GM18498 (cell line): ENCODE results near the gene CD300C.
"Not testable (repeated sequence)": the region's sequence is repeated elsewhere in the genome, so short reads cannot be mapped to it uniquely, and the experiment has no call there.

ENCODE experiments used
- ATAC-seq: cut with Tn5 transposase; IDR thresholded peaks from one replicate; pipeline ENCODE4 v1.9.1; 2021; ENCODE audit warnings: mild to moderate bottlenecking, moderate library complexity; ENCODE audit not compliant: unreplicated experiment

Gene CD300C

DNA sequence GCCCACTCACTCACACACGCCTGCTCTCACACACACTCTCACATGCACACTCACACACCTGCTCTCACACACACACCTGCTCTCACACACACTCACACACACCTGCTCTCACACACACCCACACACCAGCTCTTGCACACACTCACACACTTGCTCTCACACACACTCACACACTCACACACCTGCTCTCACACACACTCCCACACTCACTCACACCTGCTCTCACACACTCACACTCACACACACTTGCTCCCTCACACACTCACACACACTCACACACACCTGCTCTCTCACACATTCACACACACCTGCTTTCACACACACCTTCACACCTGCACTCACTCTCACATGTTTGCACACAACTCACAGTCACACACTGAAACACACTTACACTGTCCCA lies 17.4 kb upstream of the CD300C start:
- ATAC-seq = no peak

DNA sequence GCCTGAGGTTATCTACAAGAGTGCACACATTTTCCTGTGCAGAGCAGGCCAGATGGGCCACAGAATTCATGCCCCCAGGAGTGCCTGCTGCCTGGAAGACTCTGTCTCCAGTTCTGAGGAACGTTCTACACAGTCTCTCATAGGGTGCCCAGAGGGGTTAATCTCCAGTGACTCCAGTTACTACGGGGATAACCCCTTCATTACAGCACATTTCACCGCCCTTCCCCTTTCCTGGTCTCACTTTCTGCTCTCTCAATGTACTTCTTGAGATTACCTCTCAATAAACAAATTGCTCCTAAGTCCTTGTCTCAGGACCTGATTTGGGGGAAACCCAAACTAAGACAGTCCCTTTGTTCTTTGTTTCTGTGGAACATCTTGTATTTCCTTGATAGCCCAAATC lies 15.7 kb upstream of the CD300C start:
- no peak for ATAC-seq

DNA sequence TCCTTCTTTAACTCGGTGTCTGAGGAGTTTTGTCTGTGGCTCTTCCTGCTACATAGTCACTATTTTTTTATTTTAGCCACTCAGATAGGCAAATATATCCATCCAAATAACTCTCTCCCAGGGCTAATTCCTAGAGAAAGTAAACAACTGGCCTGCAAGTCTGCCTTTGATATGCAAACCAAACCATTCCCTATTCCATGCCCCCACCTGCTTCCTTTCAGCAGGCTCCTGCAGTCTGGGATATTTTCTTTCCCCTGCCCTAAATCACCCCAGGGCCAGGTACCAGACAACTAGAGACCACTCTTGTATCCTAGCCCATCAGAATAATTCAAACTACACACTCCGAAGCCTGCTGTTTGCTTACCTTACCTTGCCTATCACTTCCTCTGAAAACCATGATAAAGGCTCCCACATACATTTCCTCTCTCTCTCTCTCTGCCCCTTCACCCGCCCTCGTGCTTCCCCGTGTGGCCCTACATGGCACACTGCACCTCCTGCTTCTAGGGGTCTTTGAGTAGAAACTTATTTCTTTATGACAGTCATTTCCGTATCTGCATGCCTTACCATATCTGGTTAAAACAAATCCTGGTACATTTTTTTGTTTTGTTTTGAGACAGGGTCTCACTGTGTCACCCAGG lies 13.1 kb upstream of the CD300C start:
- ATAC-seq = no peak

DNA sequence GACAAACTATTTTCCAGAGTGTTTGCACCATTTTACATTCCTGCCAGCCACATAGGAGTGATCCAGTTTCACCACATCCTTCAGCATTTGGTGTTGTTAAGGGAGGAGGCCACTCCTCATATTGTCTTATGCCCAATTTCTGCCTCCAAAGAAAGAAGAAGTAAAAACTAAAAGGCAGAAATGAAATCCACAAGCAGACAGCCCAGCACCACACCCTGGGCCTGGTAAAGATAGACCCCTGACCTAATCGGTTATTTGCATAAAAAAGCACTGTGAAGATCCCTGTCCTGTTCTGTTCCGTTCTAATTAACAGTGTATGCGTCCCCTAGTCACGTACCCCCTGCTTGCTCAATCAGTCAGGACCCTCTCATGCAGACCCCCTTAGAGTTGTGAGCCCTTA lies 12.5 kb upstream of the CD300C start:
- ATAC-seq = not testable (repeated sequence)

DNA sequence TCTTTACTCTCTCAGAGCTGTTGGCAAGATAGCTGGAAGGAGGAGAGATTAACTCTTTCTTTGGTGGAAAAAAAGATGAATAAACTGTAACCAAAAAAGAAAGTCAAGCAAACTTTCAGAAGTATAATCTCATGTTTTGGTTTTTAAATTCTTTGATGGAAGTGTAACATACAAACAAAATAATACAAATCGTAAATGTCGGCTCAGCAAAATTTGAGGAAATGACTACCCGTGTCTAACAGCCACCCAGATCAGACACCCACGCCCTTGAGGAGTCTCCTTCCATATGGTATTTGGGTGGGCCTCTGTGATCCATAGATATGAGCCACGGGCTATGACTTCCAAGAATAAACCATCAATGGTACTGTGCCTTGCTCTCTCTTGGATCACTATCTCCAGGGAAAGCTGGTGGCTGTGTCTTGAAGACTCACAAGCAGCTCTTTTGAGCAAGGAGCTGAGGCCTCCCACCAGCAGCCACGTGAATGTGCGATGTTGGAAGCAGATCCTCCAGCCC lies 9.6 kb upstream of the CD300C start:
- no peak for ATAC-seq

DNA sequence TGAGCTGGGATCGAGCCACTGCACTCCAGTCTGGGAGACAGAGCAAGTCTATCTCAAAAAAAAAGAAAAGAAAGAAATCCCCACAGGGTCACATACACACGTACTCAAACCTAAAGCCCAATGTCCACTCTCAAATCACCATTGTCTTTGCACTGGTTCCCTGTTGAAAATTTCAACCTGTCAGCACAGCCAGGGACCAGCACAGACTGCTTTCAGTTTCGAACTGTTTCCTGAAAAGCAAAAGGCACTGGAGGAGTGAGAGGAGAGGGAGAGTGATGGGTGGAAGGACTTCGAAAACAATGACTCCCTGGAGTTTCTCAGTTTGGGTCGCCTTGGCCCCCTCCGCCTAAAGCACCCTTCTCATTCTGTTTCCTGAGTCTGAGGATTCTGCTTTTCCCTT lies 9.0 kb upstream of the CD300C start:
- ATAC-seq = no peak

DNA sequence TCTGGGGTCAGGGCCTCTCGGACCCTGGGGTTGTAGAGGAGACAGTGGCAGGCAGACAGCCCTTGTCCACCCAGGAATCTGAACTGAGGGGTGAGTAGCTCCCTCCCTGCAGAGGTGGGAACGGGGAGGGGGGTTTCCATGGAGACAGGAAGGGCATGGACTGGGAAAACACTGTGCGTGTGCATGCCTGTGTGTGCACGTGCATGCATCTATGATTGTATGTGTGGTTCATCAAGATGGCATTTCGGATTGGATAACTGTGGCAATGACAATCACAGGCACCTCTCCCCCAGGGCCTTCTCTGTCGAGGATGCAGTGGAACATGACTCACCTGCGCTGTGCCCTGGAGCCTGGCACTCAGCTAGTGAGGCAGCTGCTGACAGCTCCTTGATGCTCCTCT lies 6.1 kb upstream of the CD300C start:
- ATAC-seq = no peak

DNA sequence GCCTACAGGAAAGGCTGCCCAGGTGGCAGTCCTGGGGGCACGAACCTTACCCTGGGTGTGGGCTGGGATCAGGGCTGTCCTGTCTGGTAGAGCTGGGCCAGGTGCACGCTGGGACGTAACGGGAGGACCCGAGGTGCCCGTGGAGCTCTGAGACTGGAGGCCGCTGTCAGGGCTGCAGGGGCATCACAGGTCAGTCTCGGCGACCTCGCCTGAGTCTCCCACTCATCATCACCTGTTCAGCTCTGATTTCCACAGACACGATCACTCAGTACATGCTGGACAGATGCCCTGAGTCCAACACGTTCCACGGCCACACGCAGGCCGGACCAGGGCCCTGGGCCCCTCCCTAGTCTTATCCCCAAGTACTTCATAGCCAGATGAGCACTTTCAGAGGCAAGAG lies 4.7 kb upstream of the CD300C start:
- no peak for ATAC-seq

DNA sequence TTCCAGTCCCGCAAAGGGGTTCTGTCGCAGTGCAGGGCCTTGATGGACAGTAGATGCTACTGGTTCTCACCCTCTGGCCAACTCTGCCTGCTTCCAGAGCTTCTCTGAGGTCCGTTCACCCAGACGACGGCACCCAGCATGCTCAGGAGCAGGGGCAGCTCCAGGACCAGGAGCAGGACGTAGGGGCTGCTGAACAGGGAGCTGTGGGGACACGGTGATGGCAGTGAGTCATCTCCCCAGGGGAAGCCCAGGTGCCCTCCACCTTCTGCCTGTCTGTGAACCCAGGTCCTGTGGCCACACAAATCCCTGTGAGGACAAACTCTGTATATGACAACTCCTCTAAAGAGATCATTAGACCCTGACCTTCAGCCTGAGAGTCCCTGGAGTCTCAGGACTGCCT lies 3.4 kb upstream of the CD300C start:
- no peak for ATAC-seq

DNA sequence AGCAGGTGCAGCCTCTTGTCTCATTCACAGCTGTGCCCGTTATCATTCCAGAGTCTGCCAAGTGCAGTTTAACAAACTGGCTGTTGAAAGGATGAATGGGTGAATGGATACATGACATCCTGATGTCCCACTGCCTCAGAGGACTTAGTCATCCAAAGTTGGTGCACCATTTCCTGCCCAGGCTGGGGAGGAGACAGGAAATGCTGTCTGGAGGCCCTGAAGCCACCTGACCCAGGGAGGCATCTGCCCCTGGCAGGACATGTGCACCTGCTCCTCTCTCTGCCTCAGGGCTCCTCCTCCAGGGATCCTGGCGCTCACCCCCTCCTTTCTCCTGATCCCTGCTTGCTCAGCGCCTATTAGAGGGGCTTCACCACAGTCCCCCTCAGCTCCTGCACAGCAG lies 1.8 kb upstream of the CD300C start:
- no peak for ATAC-seq

DNA sequence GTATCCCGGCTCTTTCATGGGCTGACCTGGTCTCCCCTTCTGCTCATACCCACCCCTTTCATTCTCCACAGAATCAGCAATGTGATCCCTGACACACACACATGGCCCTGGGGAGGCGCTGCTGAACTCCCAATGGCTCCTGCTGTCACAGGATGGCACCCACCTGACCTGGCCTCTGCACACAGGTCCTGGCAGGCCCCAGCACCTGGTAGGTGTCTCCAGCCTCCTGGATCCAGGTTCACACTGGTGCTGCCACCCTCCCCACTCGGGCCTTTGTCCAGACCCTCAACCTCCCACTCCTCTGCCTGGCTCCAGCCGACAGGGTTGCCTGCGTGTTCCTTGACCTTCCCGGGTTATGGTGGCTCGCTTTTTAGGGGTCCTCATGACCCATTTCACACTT lies 1.3 kb upstream of the CD300C start:
- no peak for ATAC-seq

DNA sequence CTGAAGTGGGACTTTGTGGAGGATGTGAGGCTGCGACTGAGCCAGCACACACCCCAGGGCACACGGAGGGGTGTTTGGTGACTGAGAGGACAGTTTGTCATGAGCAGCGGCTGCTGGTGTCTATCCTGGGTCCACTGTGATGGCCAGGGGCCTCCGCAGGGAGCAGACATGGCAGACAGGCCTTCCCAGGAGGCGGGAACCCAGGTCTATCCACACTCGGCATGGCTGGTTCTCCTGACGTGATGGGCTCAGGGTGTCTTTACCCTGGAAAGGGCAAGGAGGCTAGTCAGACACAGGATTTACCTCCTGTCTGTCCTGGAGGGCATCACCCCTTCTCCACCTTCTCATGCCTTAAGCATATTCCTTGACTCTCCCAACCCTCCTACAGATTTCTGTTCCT lies 671 bp upstream of the CD300C start:
- ATAC-seq = no peak

DNA sequence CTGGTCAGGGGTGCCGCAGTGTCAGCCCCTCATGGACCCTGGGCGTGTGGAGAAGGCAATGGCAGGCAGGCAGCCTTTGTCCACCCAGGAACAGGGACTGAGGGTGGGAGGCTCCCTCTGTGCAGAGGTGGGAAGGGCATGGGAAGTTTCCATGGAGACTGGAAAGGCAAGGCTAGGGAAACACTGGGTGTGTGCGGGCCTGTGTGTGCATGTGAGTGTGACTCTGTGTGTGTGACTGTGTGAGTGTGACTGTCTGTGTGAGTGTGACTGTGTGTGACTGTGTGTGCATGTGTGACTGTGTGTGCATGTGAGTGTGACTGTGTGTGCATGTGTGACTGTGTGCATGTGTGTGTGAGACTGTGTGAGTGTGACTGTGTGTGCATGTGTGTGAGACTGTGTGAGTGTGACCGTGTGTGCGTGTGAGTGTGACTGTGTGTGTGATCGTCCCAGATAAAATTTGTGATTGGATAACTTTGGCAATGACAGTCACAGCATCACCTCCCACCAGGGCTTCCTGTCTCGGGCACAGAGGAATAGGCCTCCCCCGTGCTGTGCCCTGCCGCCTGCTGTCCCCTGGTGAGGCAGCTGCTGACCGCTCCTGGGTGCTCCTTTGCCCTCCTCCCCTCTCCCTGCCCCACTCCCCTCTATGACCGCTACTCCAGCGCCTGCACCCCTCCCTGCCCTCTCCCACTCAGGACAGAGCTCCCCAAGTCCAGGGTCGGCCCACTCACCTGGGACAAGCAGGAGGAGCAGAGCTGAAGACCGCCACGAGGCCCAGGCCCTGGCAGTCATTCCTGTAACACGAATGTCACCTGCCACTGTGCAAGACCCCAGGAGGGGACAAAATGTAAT lies 698 bp downstream of the CD300C start:
- no peak for ATAC-seq

DNA sequence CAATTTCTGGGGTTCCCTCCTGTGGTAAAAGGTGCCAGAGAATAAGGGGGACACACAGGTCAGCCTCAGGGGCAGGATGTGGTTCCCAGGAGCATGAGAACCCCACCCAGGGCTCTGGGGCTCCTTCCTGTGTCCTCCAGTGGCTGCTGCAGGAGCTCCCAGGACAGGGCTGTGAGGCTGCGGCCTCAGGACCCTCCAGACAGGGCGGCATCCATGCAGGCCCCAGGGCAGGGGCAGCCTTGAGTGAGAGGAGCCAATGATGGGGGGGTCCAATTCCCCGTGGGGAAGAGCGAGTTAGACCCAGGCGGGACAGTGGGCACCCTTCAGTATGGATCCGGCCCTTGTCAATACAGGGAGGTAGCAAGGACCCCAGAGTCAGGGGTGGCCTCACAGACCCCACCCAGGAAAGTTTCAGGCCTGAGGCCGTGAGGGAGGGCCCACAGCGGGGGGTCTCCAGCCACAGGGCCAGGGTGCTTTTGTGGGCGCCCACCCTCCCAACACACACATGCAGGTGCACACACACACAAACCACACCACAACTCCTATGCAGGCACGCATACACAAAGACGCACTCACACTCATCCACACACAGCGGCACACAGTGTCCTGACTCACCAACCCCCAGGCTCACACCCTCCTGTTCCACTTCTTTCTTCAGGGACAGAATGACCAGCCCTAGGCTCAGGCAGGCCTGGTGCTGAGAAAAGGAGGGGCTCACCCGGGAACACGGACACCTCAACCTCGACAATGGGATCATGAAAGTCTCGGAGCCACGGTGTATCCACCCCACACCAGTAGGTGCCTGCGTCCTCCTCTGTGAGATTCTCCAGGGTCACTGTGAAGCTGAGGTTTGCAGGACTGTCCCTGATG lies 1.8 kb downstream of the CD300C start:
- no peak for ATAC-seq

DNA sequence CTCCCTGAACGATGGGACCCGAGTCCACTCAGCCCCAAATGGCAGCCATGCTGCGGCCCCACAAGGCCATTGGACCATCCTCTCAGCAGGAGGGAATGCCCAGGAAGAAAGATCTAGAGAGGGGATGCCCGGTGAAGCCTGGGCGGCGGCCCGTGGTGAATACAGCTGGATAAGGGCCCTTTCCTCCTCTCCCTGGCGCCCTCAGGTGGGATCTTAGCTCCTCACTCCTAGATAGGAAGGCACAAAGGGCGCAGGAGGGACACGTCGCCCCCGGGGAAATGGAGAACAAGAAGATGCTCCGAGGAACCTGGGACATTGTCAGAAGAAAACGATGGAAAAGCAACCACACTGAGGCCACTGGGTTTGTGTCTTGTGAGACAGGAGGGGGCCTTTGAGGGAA lies 2.5 kb downstream of the CD300C start:
- no peak for ATAC-seq

DNA sequence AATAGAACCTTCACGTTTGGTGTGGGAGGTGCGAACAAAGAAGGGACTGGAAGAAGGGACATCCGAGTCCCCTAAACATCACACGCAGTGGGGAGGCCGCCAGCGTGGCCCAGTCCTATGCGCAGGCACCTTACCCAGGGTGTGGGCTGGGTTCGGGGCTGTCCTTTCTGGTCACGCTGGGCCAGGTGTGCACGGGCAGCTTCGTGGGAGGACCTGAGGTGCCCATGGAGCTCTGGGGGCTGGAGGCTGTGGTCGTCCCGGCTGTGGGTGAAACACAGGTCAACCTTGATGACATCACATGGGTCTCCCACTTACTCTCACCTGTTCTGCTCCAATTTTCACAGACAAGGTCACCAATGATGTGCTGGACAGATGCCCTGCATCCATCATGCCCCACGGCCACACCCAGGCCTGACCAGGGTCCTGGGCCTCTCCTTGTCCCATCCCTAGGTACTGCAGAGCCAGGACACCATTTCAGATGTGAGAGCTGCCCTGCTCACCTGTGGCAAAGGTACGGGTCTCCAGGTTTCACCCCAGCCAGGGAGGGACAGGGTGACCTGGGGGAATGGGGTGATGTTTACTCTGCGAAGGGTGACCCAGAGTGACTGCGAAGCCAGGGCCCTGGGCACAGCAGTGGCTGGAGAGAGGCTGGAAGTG lies 3.1 kb downstream of the CD300C start:
- ATAC-seq = no peak

DNA sequence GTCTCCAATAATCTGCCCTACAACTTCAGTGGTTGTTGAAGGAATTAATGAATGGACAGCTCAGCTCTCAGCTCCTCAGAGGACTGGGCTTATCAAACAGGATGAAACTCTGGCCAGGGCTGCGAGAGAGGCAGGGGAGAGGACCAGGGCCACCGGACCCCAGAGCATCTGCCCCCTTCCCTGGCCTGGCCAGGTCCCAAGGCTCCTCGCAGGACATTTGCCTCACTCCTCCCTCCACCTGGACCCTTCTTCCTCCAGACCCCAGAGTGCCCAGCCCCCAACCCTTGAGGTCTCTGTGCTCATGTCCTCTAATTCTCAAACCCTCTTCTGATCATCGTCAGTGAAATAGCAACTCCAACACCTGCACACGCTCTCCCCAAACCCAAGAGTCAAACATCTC lies 3.7 kb downstream of the CD300C start:
- ATAC-seq = no peak

DNA sequence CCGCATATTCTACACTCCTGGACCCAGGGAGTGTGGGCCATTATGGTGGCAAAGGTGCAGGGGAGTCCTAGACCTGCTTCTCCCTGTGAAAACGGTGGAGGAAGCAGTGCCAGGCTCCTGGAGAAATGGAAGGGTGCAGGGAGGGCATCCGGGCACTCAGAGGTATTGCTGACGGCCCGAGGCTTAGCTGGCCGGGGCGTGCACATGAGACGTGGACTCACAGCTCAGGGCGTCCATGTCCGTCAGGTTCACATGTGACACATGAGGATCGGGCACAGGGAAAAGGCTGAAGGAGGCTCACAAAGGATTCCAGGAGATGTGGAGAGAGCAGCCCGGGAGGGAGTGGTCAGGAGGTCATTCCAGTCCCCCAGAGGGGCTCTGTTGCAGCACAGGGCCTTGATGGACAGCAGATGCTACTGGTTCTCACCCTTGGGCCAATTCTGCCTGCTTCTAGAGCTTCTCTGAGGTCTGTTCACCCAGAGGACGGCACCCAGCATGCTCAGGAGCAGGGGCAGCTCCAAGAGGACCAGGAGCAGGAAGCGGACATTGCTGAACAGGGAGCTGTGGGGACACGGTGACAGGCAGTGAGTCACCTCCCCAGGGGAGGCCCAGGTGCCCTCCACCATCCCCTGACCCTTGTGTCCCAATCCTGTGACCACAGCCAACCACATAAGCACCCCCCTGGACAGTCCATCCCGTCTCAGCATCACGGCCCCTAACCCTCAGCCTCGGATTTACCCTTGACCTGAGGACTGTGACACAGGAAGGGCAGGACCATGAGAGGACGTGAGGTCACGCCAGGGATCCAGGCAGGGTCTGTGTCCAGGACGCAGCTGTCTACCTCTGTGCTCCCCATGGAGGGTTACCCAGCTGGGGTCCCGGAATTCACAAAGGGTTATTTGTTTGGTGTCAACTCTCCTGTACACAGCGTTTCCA lies 4.5 kb downstream of the CD300C start:
- no peak for ATAC-seq

DNA sequence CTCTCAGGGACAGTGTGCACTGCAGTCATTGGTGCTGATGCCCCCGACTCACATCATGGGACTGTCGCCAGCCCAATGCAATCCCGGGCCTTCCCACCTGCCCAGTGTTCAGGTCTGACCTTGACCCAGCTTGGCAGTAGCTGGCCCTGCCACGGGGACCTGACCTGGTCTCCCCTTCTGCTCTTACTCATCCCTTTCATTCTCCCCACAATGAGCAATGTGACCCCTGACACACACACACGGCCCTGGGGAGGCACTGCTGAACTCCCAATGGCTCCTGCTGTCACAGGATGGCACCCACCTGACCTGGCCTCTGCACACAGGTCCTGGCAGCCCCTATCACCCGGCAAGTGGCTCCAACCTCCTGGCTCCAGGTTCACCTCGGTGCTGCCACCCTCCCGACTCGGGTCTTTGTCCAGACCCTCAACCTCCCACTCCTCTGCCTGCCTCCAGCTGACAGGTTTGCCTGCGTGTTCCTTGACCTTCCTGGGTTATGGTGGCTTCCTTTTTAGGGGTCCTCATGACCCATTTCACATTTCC lies 6.6 kb downstream of the CD300C start:
- ATAC-seq = no peak

DNA sequence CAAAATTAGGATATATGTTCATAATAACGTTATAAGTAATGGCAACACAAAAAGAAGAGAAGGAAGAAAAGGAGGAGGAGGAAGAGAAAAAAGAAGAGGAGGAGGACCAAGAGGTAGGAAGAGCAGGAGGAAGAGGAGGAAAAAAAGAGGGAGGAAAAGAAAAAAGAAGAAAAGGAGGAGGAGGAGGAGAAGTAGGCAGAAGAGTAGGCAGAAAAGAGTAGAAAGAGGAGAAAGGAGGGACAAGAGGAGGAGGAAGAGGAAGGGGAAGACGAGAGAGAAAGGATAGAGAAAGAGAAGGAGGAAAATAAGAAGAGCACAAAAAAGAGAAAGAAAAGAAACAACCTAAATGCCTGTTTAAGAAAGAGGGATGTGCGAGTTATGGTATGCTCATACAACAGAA lies 9.0 kb downstream of the CD300C start:
- no peak for ATAC-seq
